GM12878 (cell line): ENCODE data around the gene CRTC1. TPM values are rescaled to one million over a fixed set of nuclear protein-coding genes. Genes with fewer than 3 reads are reported as not detected.

Experiments
- ATAC-seq: fragments of 200-7000 bp; cut with Tn5 transposase; 3 replicates; pipeline ENCODE4 v1.9.1; 2020; ENCODE audit warnings: mild to moderate bottlenecking, moderate library complexity
- BruUV-seq: library from RNA; stranded (reverse); fragments of 400-500 nt; replicated peaks from 2 replicates; lab custom pipeline; 2021; lab: Mats Ljungman, UMichigan
- CTCF ChIA-PET: fragments of 300-600 bp; sonication (Branson Sonifier 250); formaldehyde crosslinking; extraction: SDS; loops from one replicate; lab custom pipeline; 2021; ENCODE audit warnings: inconsistent platforms; lab: Yijun Ruan, JAX
- POLR2A ChIA-PET: fragments of 350-600 bp; formaldehyde crosslinking; extraction: SDS; loops from one replicate; lab custom pipeline; 2021; ENCODE audit warnings: inconsistent platforms; lab: Charles Lee
- RAD21 ChIA-PET: fragments of 300-600 bp; sonication (Branson Sonifier 250); formaldehyde crosslinking; loops from one replicate; lab custom pipeline; 2023; ENCODE audit warnings: antibody characterized with exemption; ENCODE audit not compliant: unreplicated experiment; lab: Charles Lee
- SMC1A ChIA-PET: fragments of 300-600 bp; sonication (Branson Sonifier 250); formaldehyde crosslinking; loops from one replicate; lab custom pipeline; 2023; ENCODE audit not compliant: unreplicated experiment, uncharacterized antibody; lab: Charles Lee
- DNase-seq: peaks from one replicate; pipeline ENCODE4 v3.0.0-alpha.2; 2011; ENCODE audit warnings: low read depth, low spot score
- FAIRE-seq: peaks from 3 replicates; lab custom pipeline; 2011; peaks lifted over from hg19 to GRCh38; lab: Jason Lieb, UNC
- H2AFZ ChIP-seq: 2 replicates; pipeline ENCODE4 v1.6.0; 2011; ENCODE audit warnings: low read depth, low read length, control low read depth; ENCODE audit not compliant: control insufficient read depth
- H3K27ac ChIP-seq: 2 replicates; pipeline ENCODE4 v1.5.1; 2011; ENCODE audit warnings: control low read depth; ENCODE audit not compliant: control insufficient read depth, insufficient read depth
- H3K27me3 ChIP-seq, 2 experiments: replicated peaks in 1 of 2; 2 replicates each; pipeline versions ENCODE4 v1.6.0 to v1.6.1; 2011; ENCODE audit warnings: low read length in 1 of 2; ENCODE audit not compliant: control insufficient read depth in 2 of 2, insufficient read depth in 2 of 2
- H3K36me3 ChIP-seq, 2 experiments: 2 replicates each; pipeline ENCODE4 v1.5.1; 2011; ENCODE audit warnings: low read length in 1 of 2; ENCODE audit not compliant: control insufficient read depth in 2 of 2, insufficient read depth in 2 of 2
- H3K4me1 ChIP-seq: 2 replicates; pipeline ENCODE4 v1.6.1; 2011; ENCODE audit warnings: mild to moderate bottlenecking, low read length, moderate library complexity, mixed read lengths; ENCODE audit not compliant: control insufficient read depth, insufficient read depth
- H3K4me2 ChIP-seq: 2 replicates; pipeline ENCODE4 v1.6.0; 2011; ENCODE audit warnings: control low read depth; ENCODE audit not compliant: control insufficient read depth, insufficient read depth
- H3K4me3 ChIP-seq: fragments of 200-600 bp; sonication (generic); 2 replicates; pipeline ENCODE4 v1.5.1; 2016
- H3K79me2 ChIP-seq: 2 replicates; pipeline ENCODE4 v1.6.0; 2011; ENCODE audit warnings: low read length; ENCODE audit not compliant: control insufficient read depth, insufficient read depth
- H3K9ac ChIP-seq: 2 replicates; pipeline ENCODE4 v1.8.0; 2011; ENCODE audit warnings: low read length, control low read depth, mixed read lengths; ENCODE audit not compliant: control insufficient read depth, insufficient read depth
- H3K9me3 ChIP-seq: replicated peaks from 3 replicates; pipeline ENCODE4 v1.5.1; 2011; ENCODE audit warnings: mild to moderate bottlenecking, low read length; ENCODE audit not compliant: control insufficient read depth, insufficient read depth
- H4K20me1 ChIP-seq: 2 replicates; pipeline ENCODE4 v1.6.0; 2011; ENCODE audit not compliant: control insufficient read depth, insufficient read depth
- BCL11A ChIP-seq: IDR thresholded peaks from 2 replicates; pipeline ENCODE4 v1.6.1; 2011; ENCODE audit warnings: low read depth, low read length
- CREB1 ChIP-seq: IDR thresholded peaks from 2 replicates; pipeline ENCODE4 v1.6.1; 2012; ENCODE audit warnings: low read depth, mild to moderate bottlenecking, inconsistent platforms
- GABPA ChIP-seq: IDR thresholded peaks from 2 replicates; pipeline ENCODE4 v1.6.1; 2014; ENCODE audit warnings: antibody characterized with exemption, low read depth, mild to moderate bottlenecking, inconsistent platforms
- HCFC1 ChIP-seq: fragments of 150-350 bp; IDR thresholded peaks from 2 replicates; pipeline ENCODE4 v1.6.1; 2014; ENCODE audit warnings: low read length
- IKZF1 ChIP-seq: fragments of 450-650 bp; conservative IDR thresholded peaks from 2 replicates; pipeline ENCODE4 v1.6.1; 2017; ENCODE audit warnings: antibody characterized with exemption, mild to moderate bottlenecking
- IKZF2 ChIP-seq, 2 experiments: fragments of 450-650 bp; IDR thresholded peaks; 2 replicates each; pipeline ENCODE4 v1.6.1; 2017; ENCODE audit warnings: mild to moderate bottlenecking in 2 of 2, moderate library complexity in 2 of 2
- LARP7 ChIP-seq: fragments of 450-650 bp; IDR thresholded peaks from 2 replicates; pipeline ENCODE4 v1.6.1; 2017; ENCODE audit warnings: mild to moderate bottlenecking
- MXI1 ChIP-seq: fragments of 150-350 bp; IDR thresholded peaks from 2 replicates; pipeline ENCODE4 v1.6.1; 2011; ENCODE audit warnings: low read depth, mild to moderate bottlenecking, inconsistent platforms, low read length, improper control_type of control experiment
- RAD21 ChIP-seq: IDR thresholded peaks from 2 replicates; pipeline ENCODE4 v1.6.1; 2011; ENCODE audit warnings: mild to moderate bottlenecking, low read depth, low read length, moderate library complexity; ENCODE audit not compliant: insufficient read depth
- SREBF1 ChIP-seq: IDR thresholded peaks from 2 replicates; pipeline ENCODE4 v1.6.1; 2012; ENCODE audit warnings: mild to moderate bottlenecking, low read length
- STAT3 ChIP-seq: IDR thresholded peaks from 2 replicates; pipeline ENCODE4 v1.6.1; 2011; ENCODE audit warnings: low read depth, low read length, improper control_type of control experiment
- TBL1XR1 ChIP-seq: IDR thresholded peaks from 2 replicates; pipeline ENCODE4 v1.6.1; 2012; ENCODE audit warnings: low read depth, low read length, improper control_type of control experiment
- YBX1 ChIP-seq: fragments of 450-650 bp; IDR thresholded peaks from 2 replicates; pipeline ENCODE4 v1.6.1; 2016; ENCODE audit warnings: antibody characterized with exemption
- WGBS: methylation state at CpG from one replicate; pipeline ENCODE4 v1.1.6; 2016; ENCODE audit warnings: low lambda C conversion rate; ENCODE audit not compliant: insufficient replicate concordance, insufficient coverage; ENCODE audit errors: missing lambda C conversion rate; 5-methylcytosine and 5-hydroxymethylcytosine counted together
- in situ Hi-C: fragments of 300-500 bp; cut with MboI; formaldehyde crosslinking; loops from 9 replicates; pipeline ENCODE4 v1.14.3; 2018; ENCODE audit warnings: mixed read lengths
- intact Hi-C: fragments of 100-400 bp; cut with micrococcal nuclease; formaldehyde crosslinking; loops from one replicate; pipeline ENCODE4 v1.14.2; 2022; ENCODE audit not compliant: unreplicated experiment
- polyA plus RNA-seq, 11 experiments: library from polyadenylated mRNA; depleted of rRNA in 4 of 11; unstranded in 6 of 11; stranded (reverse) in 5 of 11; fragments of >200 nt; fragmentation: Nextera tagmentation in 4 of 11; fragmentation: Illumina TruSeq in 1 of 11; extraction: Ambion mirVana in 4 of 11; extraction: Trizol in 1 of 11; gene quantifications; 1 replicate in 1 of 11; 2 replicates in 10 of 11; pipeline versions ENCODE4 v1.2.1 to v1.2.3, GENCODE V29; 2011 to 2016; ENCODE audit warnings: inconsistent platforms in 2 of 11, missing spikeins in 2 of 11, low read depth in 1 of 11
- total RNA-seq, 4 experiments: library from RNA; depleted of rRNA in 3 of 4; stranded (reverse); fragments of >200 nt in 3 of 4; fragmentation: Illumina TruSeq in 1 of 4; extraction: Trizol in 1 of 4; gene quantifications; 2 replicates each; pipeline versions ENCODE4 v1.2.1 to v1.2.3, GENCODE V29; 2013 to 2021
- TF ChIP-seq, protein P1 (sequence below): fragments of 450-650 bp; IDR thresholded peaks from 2 replicates; pipeline ENCODE4 v1.6.1; 2016; ENCODE audit warnings: mild to moderate bottlenecking
- TF ChIP-seq, protein P2 (sequence below): IDR thresholded peaks from 2 replicates; pipeline ENCODE4 v1.6.1; 2011; ENCODE audit warnings: borderline replicate concordance, low read depth, mild to moderate bottlenecking, moderate library complexity, mixed read lengths, low read length; ENCODE audit not compliant: insufficient read depth; ENCODE audit errors: extremely low read length

CRTC1 gene
- total and polyA plus RNA-seq, 10 of the 15 experiments (the other 5 are each of a cell fraction or from before 2014, with no cell fraction given), result 0.02 to 4.6 (median 1.1) TPM; not detected in 1

DNA sequence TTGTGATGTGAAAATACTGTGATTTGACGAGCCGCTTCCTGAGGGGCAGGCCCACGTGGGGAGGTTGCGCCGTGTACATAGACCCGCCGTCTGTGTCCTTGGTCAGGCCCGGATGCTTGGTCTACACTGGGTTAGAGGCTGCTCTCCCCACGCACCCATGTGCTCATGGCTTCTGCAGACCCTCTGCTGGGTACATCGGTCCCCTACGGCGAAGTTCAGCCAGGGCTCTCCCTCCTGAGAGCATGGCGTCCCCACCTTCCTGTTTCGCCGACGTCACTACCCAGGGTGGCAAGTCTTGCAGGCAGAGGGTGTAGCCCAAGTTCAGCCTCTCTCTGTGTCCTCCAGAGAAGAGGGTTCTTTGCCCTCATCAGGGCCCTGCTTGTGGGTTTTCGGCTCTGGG lies 96.6 kb downstream of the CRTC1 start:
- no peak overlapping the region for H3K4me2 ChIP-seq
- RAD21 ChIA-PET, result interaction anchor here (1.0 kb wide), 1 partner anchor 67 kb away, joined by 9 read pairs; no protein-coding TSS in a partner anchor
- ATAC-seq, result no peak
- intact Hi-C loops, result no loop called here
- H3K9me3 ChIP-seq, result no peaks in the 10 kb centered on the region
- POLR2A ChIA-PET, result no interaction called here
- SMC1A ChIA-PET, result interaction anchor here (0.7 kb wide), 1 partner anchor 67 kb away, joined by 4 read pairs; no protein-coding TSS in a partner anchor
- H4K20me1 ChIP-seq, result no peaks in the 10 kb centered on the region
- H3K27me3 ChIP-seq, result no peaks in the 10 kb centered on the region; a peak in 1 of 4 replicates
- H3K4me1 ChIP-seq, result no peaks in the 10 kb centered on the region
- in situ Hi-C loops, result no loop called here
- H2AFZ ChIP-seq, result no peak overlapping the region
- H3K79me2 ChIP-seq, result no peaks in the 10 kb centered on the region
- H3K36me3 ChIP-seq, result no peaks in the 10 kb centered on the region
- CTCF ChIA-PET, result interaction anchor here (1.8 kb wide), 1 partner anchor 67 kb away, joined by 11 read pairs; no protein-coding TSS in a partner anchor
- BruUV-seq, result no TSS peak
- FAIRE-seq, result no peak
- no peak overlapping the region for H3K9ac ChIP-seq
- no peak overlapping the region for H3K4me3 ChIP-seq
- TF ChIP-seq, protein P1, sequence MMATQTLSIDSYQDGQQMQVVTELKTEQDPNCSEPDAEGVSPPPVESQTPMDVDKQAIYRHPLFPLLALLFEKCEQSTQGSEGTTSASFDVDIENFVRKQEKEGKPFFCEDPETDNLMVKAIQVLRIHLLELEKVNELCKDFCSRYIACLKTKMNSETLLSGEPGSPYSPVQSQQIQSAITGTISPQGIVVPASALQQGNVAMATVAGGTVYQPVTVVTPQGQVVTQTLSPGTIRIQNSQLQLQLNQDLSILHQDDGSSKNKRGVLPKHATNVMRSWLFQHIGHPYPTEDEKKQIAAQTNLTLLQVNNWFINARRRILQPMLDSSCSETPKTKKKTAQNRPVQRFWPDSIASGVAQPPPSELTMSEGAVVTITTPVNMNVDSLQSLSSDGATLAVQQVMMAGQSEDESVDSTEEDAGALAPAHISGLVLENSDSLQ, result no peak
- TF ChIP-seq MXI1, result no peak
- TF ChIP-seq BCL11A, result no peak
- no peak for TF ChIP-seq STAT3
- TF ChIP-seq GABPA, result no peak
- TF ChIP-seq TBL1XR1, result no peak
- no peak for TF ChIP-seq IKZF1
- TF ChIP-seq CREB1, result no peak
- no peak for TF ChIP-seq SREBF1
- TF ChIP-seq RAD21, result no peak
- TF ChIP-seq LARP7, result no peak
- no peak for TF ChIP-seq HCFC1
- no peak for TF ChIP-seq IKZF2 (IDR thresholded peaks at IDR 0.05)
- no peak for TF ChIP-seq YBX1
- TF ChIP-seq, protein P2, sequence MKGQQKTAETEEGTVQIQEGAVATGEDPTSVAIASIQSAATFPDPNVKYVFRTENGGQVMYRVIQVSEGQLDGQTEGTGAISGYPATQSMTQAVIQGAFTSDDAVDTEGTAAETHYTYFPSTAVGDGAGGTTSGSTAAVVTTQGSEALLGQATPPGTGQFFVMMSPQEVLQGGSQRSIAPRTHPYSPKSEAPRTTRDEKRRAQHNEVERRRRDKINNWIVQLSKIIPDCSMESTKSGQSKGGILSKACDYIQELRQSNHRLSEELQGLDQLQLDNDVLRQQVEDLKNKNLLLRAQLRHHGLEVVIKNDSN, result no peak
- H3K27ac ChIP-seq, result no peak overlapping the region
- 62% methylated on average over 17 of the region's 17 CpGs for WGBS
- DNase-seq, result no peak
